Measurements from ENCODE around the gene GPR107.
"Not testable (repeated sequence)": the region's sequence is repeated elsewhere in the genome, so short reads cannot be mapped to it uniquely, and the experiment has no call there.

Gene GPR107

GRCh38 chr9:130053504-130054324 lies at the start of gene GPR107:
Gene GPR107 (plus strand): TSS chr9:130053906. CDS start chr9:130053933, 27 bp downstream.
- no peak for DNase-seq (ENCODE audit: low read depth, low spot score)

GRCh38 chr9:130003943-130004552 lies 49.7 kb upstream of the GPR107 start:
- DNase-seq (ENCODE audit: low read depth, low spot score), result no peak

DNA sequence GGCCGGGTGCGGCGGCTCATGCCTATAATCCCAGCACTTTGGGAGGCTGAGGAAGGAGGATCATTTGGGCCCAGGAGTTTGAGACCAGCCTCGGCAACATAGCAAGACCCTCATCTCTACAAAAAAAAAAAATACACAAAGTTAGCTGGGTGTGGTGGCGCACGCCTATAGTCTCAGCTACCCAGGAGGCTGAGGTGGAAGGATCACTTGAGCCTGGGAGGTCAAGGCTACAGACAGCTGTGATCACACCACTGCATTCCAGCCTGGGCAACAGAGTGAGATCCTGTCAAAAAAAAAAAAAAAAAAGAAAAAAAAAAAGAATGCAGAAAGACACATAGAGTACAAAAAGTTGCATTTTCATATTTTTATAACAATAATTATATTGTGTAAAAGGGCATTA lies 46.8 kb upstream of the GPR107 start:
- not testable (repeated sequence) for DNase-seq (ENCODE audit: low read depth, low spot score)

GRCh38 chr9:130008538-130008937 lies 45.2 kb upstream of the GPR107 start:
- no peak for DNase-seq (ENCODE audit: low read depth, low spot score)

GRCh38 chr9:130009546-130009945 lies 44.2 kb upstream of the GPR107 start:
- DNase-seq (ENCODE audit: low read depth, low spot score), result not testable (repeated sequence)

DNA sequence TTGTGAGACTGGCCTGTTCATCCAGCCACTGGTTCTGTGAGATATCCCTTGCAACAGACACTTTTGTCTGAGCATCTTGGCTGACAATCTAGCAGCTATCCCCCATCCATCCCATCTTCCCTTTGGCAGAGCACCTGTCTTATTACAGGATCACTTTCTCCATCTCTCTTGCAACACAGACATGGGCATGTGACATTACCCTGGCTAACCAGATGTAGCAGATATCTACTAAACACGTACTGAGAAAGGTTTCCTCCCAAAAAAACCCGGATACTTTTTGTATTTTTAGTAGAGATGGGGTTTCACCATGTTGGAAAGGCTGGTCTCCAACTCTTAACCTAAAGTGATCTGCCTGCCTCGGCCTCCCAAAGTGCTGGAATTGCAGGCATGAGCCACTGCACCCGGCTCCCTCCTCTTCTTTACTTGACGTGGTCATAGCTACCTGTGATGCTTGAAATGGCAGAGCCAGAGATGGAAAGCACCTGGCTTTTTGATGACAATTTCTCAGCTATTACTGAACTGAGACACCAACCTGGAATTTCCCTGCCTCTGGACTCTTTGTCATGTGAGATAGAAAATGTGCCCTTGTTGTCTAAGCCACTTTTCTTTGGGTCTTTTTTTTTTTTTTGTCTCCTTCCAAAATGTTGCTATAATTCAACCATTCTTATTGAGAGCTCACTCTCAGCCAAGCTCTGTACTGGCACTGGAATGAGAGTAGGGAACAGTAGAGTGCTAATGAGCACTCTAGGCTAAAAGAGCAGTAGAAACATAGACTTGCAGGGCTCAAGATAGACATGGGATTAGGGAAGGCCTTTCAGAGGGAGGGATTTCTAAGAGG lies 43.3 kb upstream of the GPR107 start:
- no peak for DNase-seq (ENCODE audit: low read depth, low spot score)

GRCh38 chr9:130013326-130013725 lies 40.4 kb upstream of the GPR107 start:
- DNase-seq (ENCODE audit: low read depth, low spot score), result no peak

DNA sequence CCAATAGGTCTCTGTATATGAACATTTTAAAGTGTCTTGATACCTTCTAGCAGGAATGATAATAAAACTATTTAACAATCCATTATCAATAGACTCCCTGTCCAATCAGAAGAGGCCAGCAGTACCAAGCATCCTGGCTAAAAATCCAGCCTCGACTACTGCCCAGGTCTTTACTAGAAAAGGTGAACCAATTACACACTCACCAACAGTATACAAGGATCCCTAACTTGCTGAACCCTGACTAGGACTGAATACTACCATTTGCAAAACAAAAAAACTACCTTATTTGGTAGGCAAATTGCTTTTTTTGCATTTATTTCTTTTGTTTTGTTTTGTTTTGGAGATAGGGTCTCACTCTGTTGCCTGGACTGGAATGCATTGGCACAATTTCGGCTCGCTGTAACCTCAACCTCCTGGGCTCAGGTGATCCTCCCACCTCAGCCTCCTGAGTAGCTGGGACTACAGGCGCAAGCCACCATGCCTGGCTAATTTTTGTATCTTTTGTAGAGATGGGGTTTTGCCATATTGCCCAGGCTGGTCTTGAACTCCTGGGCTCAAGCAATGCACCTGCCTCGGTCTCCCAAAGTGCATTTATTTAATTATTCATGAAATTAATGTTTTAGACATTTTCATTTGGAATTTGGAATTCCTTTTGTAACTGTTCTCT lies 38.2 kb upstream of the GPR107 start:
- no peak for DNase-seq (ENCODE audit: low read depth, low spot score)

DNA sequence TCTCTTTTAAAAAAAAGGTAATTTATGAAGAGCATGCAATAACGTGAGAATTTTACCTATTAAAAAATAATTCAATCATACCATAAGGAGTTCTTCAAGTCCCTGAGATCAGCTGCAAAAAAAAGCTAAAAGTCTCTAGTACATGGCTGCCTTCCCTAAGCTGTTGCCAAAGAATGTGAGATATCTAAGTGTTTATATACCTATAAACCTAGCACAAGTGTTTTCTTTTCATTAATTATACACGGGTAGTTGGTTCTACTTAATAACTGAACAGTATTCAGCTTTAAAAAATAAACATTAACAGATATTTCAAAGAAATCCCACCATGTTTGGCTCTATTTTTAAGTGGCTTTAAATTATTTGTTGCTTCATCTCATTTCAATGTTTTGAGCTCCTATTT lies 36.6 kb upstream of the GPR107 start:
- no peak for DNase-seq (ENCODE audit: low read depth, low spot score)

- DNase-seq (ENCODE audit: low read depth, low spot score), result not testable (repeated sequence)
Measured at GRCh38 chr9:130017510-130017909, 36.2 kb upstream of the GPR107 start.

DNA sequence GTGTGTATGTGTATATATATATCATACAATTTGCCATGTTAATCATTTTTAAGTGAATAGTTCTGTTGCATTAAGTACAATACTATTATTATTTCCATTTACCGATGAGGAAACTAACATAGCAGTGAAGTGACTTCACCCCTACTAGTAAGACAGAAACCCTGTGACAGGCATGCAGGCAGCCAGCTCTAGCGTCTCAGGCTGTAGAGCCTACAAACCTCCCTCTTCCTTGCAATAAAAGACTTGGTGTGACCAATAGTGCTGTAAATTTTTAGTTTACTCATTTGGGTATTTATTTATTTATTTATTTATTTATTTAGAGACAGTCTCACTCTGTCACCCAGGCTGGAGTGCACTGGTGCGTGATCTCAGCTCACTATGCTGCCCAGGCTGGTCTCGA lies 35.4 kb upstream of the GPR107 start:
- no peak for DNase-seq (ENCODE audit: low read depth, low spot score)

GRCh38 chr9:130020618-130021017 lies 33.1 kb upstream of the GPR107 start:
- no peak for DNase-seq (ENCODE audit: low read depth, low spot score)

DNA sequence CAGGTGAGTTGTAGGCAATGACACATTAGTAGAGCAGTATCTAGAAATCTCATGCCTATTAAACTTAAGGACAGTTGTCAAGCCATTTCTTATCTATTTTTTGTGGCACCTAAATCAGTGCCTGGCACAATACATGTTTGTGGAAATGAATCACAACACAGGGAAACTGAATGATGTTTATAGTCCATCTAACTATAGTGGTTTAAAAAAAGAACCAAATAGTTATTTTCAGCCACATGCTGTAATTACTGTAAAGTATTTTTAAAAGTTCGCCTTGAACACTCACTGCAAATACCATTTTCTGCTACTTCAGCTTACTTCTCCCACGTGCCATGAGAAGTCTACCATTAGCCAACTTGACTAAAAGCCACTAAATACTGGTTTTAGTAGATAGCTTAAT lies 32.6 kb upstream of the GPR107 start:
- no peak for DNase-seq (ENCODE audit: low read depth, low spot score)

DNA sequence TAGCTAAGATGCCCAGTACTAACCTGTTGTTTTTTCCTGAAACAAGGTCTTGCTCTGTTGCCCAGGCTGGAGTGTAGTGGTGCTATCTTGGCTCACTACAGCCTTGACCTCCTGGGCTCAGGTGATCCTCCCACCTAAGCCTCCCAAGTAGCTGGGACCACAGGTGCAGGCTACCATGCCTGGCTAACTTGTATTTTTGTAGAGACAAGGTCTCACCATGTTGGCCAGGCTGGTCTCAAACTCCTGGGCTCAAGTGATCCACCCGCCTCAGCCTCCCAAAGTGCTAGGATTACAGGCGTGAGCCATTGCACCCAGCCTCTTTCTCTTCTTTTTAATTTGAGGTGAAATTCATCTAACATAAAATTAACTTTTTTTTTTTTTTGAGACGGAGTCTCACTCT lies 31.9 kb upstream of the GPR107 start:
- DNase-seq (ENCODE audit: low read depth, low spot score), result not testable (repeated sequence)

GRCh38 chr9:130022566-130023143 lies 31.1 kb upstream of the GPR107 start:
- DNase-seq (ENCODE audit: low read depth, low spot score), result no peak

DNA sequence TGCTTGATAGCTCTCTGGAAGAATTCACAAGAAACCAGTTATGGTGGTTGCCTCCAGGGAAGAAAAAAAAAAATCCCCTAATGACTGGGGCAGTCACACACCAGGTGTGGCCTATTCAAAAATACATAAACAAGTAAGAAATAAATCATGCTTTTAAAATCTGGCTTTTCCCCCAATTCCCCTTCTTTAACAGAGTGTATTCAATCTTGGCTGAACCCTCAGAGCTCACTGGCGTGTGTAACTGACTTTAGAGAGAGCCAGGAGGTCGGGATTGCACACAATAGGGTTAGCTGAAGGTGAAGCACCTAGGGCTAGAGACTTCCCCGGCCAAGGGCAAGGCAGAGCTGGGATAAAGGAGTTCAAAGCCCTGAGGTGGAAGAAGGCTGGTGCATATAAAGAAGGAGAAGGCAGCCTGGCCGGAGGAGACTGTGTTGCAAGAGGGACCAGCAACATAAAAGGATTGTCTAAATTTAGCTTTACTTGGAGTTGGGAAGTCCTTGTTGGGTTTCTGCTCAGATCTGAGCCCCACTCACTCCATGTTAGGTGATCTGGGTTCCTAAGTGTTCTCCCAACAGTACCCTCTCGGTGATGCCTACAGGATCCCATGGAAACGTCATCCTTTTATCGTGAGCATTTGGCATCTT lies 30.4 kb upstream of the GPR107 start:
- no peak for DNase-seq (ENCODE audit: low read depth, low spot score)

- no peak for DNase-seq (ENCODE audit: low read depth, low spot score)
Measured at GRCh38 chr9:130023994-130024596, 29.6 kb upstream of the GPR107 start.

DNA sequence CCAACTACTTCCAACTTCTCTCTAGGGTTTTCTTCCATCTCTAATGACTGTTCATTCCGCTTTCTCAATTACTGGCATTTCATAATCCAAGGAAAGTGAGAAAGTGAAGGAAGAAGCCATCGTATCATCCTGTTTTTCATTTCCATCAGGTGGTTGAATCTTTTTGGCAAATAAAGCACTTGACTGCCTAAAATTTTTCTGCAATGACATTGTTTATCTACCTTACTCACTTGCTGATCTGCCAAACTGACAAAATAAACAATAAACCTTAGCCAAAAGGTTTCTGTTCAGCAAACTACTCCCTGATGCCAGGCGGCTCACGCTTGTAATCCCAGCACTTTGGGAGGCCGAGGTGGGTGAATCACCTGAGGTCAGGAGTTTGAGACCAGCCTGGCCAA lies 29.1 kb upstream of the GPR107 start:
- no peak for DNase-seq (ENCODE audit: low read depth, low spot score)

DNA sequence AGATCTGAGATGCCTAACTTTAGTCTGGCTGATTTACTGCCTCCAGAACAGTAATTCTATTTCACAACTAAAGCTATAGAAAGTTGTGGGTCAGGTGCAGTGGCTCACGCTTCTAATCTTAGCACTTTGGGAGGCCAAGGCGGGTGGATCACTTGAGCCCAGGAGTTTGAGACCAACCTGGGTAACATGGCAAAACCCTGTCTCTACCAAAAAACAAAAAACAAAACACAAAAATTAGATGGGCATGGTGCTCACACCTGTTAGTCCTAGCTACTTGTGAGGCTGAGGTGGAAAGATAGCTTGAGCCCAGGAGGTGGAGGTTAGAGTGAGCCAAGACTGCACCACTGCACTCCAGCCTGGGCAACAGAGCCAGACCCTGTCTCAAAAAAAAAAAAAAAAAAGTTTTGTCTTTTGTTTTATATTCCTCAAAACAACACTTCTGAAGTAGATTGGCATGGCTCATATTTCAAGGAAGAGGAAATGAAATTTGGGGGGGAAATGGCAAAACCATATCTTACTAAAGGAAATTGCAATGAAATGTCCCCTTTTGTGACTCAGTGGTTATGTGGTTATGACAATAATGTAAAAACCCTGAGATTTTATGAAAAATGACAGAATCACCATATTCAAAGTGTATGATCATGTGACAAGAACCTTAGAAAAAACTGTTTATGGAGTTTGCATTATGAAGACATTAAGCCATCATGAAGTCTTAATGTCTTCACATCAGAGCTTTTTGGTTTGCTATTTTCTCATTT lies 26.9 kb upstream of the GPR107 start:
- no peak for DNase-seq (ENCODE audit: low read depth, low spot score)

Data from brain pericyte (primary cell).